H1 (cell line): ENCODE data around the gene AP3D1. TPM values are rescaled to one million over a fixed set of nuclear protein-coding genes. Genes with fewer than 3 reads are reported as not detected.

Source experiments
- BRCA1 ChIP-seq: IDR thresholded peaks from 2 replicates; pipeline ENCODE4 v1.6.1; 2012; ENCODE audit warnings: low read depth, low read length, improper control_type of control experiment
- CREB1 ChIP-seq: IDR thresholded peaks from 2 replicates; pipeline ENCODE4 v1.6.1; 2012; ENCODE audit warnings: inconsistent platforms
- EP300 ChIP-seq, 2 experiments: IDR thresholded peaks; 1 replicate in 1 of 2; 2 replicates in 1 of 2; pipeline ENCODE4 v1.6.1; 2011 to 2012; ENCODE audit warnings: low read depth in 2 of 2, low read length in 2 of 2, mild to moderate bottlenecking in 2 of 2, borderline replicate concordance in 1 of 2, inconsistent platforms in 1 of 2, moderate library complexity in 1 of 2
- FOSL1 ChIP-seq: IDR thresholded peaks from 2 replicates; pipeline ENCODE4 v1.6.1; 2011; ENCODE audit warnings: mild to moderate bottlenecking, low read depth, low read length, moderate library complexity; ENCODE audit not compliant: insufficient read depth
- KDM4A ChIP-seq: IDR thresholded peaks from one replicate; pipeline ENCODE4 v1.7.1; 2012; ENCODE audit warnings: low read depth, mild to moderate bottlenecking, moderate library complexity, low read length, inconsistent platforms; ENCODE audit not compliant: severe bottlenecking
- KDM5A ChIP-seq: fragments of 200-600 bp; IDR thresholded peaks from 2 replicates; pipeline ENCODE4 v1.7.1; 2012; ENCODE audit warnings: mild to moderate bottlenecking, low read length, inconsistent platforms, mixed read lengths
- PHF8 ChIP-seq: fragments of 200-600 bp; sonication (generic); conservative IDR thresholded peaks from 2 replicates; pipeline ENCODE4 v1.7.1; 2012; ENCODE audit warnings: low read depth, mild to moderate bottlenecking, inconsistent platforms, low read length, moderate library complexity
- POLR2AphosphoS5 ChIP-seq: IDR thresholded peaks from 2 replicates; pipeline ENCODE4 v1.6.1; 2011; ENCODE audit warnings: low read depth, low read length
- polyA plus RNA-seq, 7 experiments: library from polyadenylated mRNA; depleted of rRNA in 3 of 7; stranded (reverse) in 5 of 7; unstranded in 2 of 7; fragments of >200 nt in 5 of 7; fragments of 200-250 nt in 2 of 7; gene quantifications; 1 replicate in 5 of 7; 2 replicates in 1 of 7; 4 replicates in 1 of 7; pipeline versions ENCODE4 v1.2.1 to v1.2.3, GENCODE V29; 2011 to 2013; ENCODE audit warnings: missing spikeins in 2 of 7, mixed read lengths in 2 of 7
- total RNA-seq: library from RNA; stranded (reverse); fragmentation: NEBNext Ultra II Directional; extraction: Animal tissue kit (Norgen Biotek cat#: 25700); gene quantifications from 2 replicates; pipeline ENCODE4 v1.2.1, GENCODE V29; 2021

Gene AP3D1
- total and polyA plus RNA-seq, 2 of the 8 experiments (the other 6 are each of a cell fraction or from before 2014, with no cell fraction given): 161 to 174 TPM

DNA sequence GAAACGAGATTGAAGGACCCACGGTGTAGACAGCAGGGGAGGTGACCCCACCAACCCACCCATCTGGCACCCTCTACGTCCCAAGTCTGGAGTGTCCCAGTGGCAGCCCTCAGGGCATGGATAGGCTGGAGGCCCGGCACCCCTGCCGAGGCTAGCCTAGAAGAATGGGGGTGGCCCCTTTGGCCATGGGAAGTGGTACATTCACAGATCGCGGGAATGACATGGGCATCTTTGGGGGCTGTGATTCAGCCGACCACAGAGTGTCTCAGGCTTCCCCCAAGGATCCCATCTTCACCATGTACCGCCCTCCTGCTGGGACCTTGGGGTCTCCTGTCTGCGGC lies 89.0 kb downstream of the AP3D1 start (continued):
- TF ChIP-seq EP300 (IDR thresholded peaks at IDR 0.05; ENCODE audit: borderline replicate concordance in 1 of 2, low read depth in 2 of 2, low read length in 2 of 2) (no peak), FOSL1 (no peak), KDM4A (no peak), KDM5A (no peak), BRCA1 (no peak), POLR2AphosphoS5 (no peak), PHF8 (no peak), CREB1 (no peak)
